CD4-positive, alpha-beta T cell treated with Interferon alpha-2 for 1 hour (primary cell): ENCODE measurements around the gene TALDO1.
A peak's percentile ranks its signal among the peaks of the same experiment; 100 is the strongest.
"Not testable (repeated sequence)": the region's sequence is repeated elsewhere in the genome, so short reads cannot be mapped to it uniquely, and the experiment has no call there.

Experiments used
- DNase-seq, 2 donors: peaks; one replicate each; pipeline ENCODE4 v3.0.0-alpha.2; 2020 to 2022

TALDO1 gene

DNA sequence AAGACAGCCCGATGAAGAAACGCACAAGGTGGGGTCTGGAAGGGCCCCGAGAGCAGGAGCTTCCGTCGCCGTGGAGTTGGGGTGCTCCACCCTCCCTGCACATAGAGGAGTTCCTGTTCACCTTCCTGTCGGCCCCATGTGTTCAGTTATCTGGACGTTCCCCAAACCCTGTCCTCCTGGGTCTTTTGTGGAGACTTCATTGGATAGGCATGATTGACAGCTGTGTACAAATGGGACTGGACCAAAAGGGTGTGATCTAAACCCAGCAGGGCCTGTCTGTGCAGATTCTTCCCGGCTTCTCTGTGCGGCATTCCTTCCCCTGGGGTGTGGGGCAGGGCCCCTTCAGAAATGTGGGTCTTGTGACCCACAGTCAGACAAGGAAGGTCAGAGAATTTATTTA lies 9.4 kb upstream of the TALDO1 start:
- not testable (repeated sequence) for DNase-seq

DNA sequence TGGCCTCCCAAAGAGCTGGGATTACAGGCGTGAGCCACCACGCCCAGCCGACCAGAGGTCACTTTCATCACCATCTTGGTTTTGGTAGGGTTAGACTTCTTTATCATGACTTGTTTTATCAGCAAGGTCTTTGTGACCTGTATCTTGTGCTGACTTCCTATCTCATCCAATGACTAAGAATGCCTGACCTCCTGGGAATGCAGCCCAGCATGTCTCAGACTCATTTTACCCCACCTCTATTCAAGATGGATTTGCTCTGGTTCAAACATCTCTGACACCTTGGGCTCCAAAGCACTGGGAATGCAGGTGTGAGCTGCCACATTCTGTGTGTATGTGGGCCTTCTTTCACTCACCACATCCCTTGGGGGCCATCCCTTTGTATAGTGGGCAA lies 5.1 kb upstream of the TALDO1 start:
- no peak for DNase-seq

DNA sequence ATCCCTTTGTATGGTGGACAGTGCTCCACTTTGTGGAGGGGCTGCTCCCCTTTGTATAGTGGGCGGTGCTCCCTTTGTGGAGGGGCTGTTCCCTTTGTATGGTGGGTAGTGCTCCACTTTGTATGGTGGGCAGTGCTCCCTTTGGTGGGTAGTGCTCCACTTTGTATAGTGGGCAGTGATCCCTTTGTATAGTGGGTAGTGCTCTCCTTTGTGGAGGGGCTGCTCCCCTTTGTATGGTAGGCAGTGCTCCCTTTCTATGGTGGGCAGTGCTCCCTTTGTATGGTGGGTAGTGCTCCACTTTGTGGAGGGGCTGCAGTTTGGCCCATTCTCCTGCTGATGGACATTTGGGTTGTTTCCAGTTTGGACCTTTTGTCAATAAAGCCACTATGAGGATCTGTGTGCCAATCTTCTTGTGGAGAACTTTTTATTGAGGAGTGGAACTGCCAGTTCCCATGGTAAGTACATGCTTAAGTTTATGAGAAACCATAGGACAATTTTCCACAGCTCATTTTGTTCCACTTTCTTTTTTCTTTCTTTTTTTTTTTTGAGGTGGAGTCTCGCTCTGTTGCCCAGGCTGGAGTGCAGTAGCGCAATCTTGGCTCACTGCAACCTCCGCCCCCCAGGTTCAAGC lies 4.6 kb upstream of the TALDO1 start:
- DNase-seq = no peak

DNA sequence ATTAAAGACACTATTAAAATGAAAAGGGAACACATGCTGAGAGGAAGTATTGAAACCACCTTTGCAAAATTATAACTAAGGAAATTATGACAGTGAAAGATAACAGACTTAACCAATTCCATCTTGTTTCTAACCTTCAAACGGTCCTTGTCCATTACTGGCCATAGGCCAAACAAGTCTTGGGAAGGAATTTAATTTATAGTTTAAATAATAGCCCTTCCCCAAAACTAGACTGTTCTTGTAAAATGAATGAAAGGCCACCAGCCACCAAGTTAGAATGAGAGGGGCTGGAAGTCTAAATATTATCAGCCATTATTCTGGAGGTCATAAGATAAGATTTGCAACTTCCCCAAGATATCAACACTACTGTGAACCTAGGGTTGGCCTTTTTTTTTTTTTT lies 1.8 kb upstream of the TALDO1 start:
- DNase-seq = no peak

DNA sequence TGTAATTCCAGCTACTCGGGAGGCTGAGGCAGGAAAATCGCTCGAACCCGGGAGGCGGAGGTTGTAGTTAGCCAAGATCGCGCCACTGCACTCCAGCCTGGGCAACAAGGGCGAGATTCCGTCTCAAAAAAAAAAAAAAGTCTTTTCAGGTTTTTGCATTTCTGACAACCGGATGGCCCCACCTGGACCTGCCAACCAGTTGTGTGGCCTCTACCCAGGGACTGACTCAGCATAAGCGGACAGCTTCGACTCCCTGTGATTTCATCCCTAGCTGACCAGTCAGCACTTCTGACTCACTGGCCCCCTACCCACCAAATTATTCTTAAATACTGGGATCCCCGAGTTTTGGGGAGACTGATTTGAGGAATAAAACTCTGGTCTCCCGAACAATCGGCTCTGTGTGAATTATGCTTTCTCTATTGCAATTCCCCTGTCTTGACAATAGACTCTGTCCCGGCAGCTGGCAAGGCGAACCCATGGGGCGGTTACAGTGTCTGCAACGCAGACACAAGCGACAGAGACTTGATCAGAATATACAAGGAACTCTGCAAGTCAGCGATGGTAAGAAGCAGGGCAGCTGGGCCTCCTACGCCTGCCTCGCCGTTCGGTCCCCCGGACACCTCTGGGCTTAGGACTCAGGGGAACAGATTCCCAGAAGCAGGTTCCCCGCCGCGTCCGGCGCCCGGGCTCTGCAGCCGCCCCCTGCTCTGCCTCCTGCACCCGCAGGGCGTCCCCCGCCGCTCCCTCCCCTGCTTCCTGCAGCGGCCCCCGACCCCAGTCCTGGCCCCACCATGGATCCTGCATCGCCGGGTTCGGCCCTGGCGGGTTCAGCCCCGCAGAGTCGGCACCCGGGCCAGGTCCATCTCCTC lies 741 bp upstream of the TALDO1 start:
- peak in 1 of 2 donors; percentile 32 for DNase-seq

DNA sequence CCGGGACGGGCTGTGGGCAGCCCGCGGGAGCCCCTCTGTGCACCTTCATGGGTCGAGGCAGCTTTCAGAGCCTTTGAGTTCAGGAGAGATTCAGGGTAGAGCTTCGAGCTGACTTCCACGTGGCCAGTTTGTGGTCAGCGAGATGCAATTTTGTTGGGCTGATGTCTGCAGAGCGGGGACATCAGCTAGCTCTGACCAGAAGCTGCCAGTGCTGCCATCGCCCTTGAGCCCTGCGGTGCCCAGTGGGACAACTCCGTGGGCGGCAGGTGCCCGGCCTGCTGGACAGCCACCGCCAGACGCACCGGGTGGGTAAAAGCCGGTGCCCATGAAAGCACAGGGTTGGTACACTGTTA lies 719 bp downstream of the TALDO1 start:
- no peak for DNase-seq

DNA sequence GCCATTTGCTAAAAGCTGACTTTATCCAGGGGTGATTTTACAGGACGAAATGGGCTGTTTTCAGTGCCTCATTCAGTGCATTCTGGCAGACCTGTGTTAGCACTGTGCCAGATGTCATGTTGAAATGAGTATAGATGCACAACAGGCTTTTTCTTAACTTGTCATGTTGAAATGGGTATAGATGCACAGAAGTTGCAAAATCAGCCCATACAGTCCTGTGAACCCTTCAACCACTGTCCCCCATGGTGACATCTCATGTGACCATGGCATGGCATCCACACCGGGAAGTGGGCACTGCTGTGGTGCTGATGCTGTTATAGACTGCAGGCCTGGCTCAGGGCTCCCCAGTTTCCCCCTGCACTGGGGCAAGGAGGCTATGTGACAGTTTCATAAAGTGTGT lies 2.5 kb downstream of the TALDO1 start:
- no peak for DNase-seq

DNA sequence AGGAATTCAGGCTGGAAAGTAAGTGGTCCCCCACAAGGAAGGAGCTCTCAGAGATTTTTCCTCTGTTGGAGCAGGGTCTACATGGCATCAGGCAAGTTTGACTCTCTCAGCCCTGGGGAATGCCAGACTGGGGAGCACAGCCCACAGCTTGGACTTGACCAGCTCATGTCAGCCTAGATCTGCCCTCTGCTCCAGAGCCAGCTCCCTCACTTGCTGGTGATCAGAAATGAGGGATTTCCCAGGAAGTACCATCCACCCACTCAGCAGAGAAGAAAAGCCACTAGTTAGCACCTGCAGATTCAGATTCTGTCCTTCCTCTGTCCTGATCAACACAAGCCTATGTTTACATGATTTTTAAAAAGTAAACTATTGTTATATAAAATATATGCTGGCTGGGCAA lies 13.0 kb downstream of the TALDO1 start:
- no peak for DNase-seq

DNA sequence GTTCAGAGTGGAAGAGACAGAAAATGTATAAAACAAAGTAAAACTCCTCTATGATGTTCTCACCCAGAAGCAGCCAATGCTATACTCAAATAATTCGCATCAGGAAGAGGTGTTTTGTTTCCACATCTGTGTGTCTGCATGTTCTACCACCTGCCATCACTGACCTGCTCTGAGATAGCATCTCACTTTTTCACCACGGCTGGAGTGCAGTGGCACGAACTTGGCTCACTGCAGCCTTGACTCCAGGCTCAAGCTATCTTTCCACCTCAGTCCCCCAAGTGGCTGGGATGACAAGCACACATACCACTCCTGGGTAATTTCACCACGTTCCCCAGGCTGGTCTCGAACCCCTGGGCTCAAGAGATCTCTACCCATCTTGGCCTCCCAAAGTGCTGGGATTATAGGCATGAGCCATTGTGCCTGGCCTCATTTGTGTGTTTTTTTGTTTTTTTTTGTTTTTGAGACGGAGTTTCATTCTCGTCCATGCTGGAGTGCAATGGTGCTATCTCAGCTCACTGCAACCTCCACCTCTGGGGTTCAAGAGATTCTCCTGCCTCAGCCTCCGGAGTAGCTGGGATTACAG lies 14.4 kb downstream of the TALDO1 start:
- no peak for DNase-seq

DNA sequence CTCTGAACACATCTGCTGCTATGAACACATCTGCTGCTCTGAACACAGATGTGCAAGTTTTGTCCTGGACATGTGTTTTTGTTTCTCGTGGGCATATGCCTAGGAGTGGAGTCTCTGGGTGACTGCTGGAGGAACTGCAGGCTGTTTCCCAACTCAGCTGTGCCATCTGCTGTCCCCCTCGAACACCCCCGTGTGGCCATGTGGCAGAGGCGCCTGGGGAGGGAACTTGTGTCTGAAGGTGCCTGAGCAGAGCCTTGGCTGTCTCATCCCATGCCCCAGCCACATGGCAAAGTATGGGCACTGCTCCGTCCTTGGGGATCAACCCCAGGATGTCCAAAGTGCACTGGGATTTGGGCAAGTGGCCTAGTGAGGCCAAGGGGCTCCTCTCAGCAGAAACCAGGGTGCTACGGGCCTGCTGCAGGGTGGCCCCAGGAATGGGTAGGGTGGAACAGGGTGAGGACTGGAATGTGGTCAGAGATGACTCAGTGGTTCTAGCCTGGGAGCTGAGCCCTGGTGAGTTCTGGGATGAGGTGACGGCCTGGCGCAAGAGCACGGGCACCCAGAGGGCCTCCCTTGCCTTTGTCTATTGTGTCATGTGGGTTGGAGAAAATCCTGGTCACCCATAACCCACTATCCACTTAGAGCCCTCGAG lies 15.3 kb downstream of the TALDO1 start:
- DNase-seq = no peak

DNA sequence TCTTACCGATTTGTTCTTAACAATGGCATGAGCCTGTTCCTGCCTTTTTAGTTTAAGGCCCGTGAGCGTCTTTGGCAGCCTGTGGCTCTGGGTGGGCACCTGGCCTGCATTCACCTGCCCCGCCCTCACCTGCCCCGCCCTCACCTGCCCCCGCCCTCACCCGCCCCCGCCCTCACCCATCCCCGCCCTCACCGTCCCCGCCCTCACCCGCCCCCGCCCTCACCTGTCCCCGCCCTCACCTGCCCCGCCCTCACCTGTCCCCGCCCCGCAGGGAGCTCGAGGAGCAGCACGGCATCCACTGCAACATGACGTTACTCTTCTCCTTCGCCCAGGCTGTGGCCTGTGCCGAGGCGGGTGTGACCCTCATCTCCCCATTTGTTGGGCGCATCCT lies 15.8 kb downstream of the TALDO1 start:
- no peak for DNase-seq

DNA sequence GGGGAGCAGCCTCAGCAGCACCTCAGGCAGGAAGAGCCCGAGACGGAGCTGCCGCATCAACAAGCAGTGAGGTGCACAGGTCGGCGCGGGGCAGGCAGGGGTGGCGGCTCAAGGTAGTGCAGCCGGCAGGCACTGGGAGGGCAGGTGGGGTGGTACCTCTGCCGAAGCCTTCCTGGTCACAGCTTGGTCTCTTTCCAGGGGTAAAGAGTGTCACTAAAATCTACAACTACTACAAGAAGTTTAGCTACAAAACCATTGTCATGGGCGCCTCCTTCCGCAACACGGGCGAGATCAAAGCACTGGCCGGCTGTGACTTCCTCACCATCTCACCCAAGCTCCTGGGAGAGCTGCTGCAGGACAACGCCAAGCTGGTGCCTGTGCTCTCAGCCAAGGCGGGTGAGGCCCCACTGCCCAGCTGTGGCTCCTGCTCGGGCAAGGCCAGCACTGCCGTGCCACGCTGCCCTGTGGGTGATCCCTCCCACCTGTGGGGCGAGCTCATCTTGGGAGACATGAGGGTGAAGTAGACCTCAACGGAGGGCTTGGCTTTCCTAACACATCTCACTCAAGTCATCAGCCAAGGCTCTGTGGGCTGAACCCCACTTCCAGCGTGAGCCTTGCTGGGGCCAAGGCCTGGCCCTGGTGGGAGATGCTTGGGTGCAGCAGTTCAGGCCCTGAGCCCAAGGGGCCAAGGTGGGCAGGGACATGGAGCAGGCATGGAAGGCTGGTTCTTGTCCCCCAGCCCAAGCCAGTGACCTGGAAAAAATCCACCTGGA lies 16.5 kb downstream of the TALDO1 start:
- DNase-seq = no peak

DNA sequence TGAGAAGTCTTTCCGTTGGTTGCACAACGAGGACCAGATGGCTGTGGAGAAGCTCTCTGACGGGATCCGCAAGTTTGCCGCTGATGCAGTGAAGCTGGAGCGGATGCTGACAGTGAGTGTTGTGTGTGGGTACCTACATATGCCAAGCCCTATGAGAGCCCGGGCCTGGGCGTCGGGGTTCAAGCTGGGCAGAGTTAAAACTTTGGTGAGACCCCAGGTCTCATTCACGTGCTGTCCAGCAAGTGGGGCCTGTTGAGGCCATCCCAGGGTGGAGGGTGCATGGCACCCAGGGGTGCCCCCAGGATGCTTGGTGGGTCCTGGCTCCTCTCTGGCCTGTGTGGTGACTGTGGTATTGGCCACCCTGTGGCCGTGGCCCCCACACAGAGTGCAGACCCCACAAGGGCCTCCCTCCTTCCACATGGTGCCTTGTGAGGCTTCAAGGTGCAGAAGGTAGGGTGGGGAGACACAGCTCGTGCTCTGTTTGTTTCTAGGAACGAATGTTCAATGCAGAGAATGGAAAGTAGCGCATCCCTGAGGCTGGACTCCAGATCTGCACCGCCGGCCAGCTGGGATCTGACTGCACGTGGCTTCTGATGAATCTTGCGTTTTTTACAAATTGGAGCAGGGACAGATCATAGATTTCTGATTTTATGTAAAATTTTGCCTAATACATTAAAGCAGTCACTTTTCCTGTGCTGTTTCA lies 17.2 kb downstream of the TALDO1 start:
- DNase-seq = no peak

DNA sequence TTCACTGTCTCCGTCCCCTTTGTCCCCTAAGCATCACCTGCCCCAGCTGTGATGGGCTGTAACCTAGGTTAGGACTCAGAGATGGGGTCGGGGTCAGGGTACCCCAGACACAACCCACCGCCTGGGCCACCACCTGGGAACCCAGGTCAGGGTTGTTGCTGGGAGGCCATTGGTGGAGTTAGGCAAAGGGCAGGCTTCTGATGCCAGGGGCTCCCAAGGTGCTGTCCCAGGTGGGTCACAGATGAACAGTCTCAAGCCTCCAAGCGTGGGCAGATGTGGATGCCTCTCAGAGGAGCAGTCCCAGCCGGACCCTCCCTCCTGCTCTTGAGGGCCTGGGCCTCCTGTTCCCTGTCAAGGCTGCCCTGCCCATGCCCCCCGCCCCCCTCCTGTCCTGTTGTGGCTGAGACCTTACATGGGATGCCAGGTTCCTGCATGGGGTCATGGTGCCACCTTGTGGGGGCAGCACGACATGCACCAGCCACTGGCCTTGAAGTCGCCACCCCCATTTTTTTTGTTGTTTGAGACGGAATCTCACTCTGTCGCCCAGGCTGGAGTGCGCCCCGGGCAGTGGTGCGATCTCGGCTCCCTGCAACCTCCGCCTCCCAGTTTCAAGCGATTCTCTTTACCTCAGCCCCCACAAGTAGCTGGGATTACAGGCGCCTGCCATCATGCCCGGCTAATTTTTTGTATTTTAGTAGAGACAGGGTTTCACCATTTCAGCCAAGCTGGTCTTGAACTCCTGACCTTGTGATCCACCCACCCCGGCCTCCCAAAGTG lies 17.9 kb downstream of the TALDO1 start:
- peak; percentile 73 to 79 for DNase-seq

DNA sequence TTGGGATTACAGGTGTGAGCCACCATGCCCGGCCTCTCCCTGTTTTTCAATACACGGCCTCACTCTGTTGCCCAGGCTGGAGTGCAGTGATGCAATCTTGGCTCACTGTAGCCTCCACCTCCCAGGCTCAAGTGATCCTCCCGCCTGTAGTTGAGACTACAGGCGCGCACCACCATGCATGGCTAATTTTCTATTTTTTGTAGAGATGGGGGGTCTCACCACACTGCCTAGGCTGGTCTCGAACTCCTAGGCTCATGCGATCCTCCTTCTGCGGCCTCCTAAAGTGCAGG lies 18.5 kb downstream of the TALDO1 start:
- DNase-seq = no peak

DNA sequence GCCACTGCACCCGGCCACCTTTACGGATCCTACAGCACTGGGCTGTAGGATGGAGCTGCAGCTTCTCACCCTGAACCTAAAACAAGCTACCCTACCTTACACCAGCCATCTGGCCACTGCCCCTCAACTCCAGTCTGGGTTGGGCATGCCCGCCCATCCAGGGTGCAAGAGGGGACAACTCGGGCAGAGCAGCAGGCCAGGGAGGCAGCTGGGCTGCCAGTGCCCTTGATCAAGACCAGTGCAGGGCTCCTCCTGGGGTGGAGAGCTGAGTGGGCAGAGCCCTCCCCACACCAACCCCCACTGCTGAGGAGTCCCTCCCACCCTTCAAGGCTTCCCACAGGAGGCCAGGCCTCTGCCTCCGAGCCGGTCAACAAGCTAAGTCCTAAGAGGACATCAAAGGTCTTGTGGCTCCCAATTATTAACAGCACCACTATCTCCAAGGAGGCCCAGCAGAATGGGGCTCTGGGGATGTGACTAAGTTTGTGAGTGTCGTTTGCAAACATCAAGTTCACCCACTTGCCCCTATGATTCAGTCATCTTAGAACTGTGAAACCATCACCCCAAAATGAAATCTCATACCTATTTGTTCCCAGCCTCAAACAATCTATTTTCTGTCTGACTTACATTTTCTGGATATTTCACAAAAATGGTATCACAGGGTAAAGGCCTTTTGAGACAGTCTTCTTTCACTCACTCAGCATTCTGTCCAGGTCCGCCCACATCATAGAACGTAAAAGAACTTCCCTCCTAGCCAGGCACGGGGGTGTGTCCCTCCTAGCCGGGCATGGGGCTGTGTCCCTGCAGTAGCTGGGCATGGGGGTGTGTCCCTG lies 19.1 kb downstream of the TALDO1 start:
- DNase-seq = no peak

DNA sequence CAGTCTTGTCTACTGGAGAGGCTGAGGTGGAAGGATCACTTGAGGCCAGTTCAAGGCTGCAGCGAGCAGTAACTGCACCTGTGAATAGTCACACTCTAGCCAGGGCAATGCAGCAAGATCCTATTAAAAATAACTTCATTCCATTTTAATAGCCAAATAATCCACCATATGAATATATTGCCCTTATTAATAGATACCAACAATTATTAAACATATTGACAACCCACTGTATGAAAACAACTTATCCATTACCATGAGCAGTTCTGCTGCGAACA lies 19.6 kb downstream of the TALDO1 start:
- no peak for DNase-seq

DNA sequence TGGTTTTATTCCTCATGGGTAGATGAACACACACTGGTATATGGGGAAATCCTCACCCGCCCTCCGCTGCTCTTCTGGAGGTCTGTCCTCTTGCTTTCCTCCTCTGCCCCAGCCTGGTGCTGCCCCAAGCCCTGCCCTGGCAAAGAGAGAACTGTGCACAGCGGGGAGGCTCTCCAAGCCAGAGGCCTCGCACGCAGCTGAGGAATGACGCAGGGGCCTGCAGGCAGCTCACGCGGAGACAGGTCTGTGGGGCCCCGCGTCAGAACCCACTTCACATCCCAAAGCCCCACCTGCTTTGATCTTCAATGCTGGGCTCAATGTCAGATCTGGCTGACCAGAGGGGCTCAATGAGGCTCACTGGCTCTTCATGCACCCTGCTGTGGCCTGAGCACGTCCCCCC lies 20.0 kb downstream of the TALDO1 start:
- DNase-seq = no peak

DNA sequence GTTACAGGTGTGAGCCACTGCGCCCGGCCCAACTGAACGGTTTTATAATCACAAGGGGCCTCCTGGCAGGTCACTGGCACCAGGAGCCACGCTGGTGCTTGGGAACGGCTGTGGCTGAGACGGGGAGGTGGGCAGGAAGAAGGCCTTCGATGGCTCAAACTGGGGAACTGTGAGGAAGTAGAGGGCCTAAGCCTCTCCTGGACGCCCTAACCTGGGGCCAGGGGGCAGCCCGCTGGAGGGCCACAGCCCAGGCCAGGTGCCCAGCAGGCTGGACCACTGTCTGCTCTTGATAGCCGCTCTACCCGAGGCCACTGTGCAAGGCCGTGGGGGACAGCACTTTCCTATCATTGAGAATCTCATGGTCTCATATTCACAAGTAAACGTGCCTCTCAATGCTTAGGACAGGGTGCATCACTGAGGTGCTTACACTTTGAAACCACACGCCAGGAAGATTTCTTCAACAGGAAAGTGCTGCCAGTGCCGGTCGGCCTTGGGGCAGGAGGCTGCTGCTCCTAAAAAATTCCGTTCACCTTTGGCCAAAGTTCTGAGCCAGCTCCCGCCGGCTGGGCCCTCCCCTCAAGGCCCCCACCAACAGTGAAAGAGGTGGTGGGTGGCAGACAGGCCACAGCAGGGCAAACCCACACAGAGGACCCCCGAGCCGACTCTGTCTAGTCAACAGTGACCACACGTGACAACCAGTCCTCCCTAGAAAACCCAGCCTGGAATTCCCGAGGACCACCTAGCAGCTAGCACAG lies 22.8 kb downstream of the TALDO1 start:
- DNase-seq = no peak
